ENCODE results near the gene AK5. TPM values are rescaled to one million over a fixed set of nuclear protein-coding genes. Genes with fewer than 3 reads are reported as not detected.
"Not testable (repeated sequence)": the region's sequence is repeated elsewhere in the genome, so short reads cannot be mapped to it uniquely, and the experiment has no call there.

AK5 gene
- total and polyA plus RNA-seq, 4 donors: 0.06 to 3.0 (median 0.15) TPM; not detected in 1

DNA sequence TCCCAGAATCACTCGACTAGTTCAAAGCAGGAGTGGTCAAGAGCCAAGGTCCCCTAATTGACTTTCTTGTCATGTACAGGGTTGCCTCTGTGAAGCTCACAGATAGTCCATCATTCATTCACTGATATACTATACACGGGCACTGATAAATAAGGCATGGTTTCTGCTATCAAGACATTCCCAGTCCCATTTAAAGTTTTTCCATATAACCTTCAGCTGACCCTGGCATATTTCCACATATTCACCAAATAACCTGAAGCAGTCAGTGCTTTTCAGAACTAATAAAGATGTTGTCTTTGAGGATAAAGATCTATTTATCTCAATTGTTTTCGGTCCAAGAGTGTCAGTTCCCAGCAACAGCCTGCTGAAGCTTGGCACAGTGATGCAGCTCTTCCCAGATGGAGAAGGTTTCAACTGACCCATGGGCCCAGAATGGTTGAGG, 227.3 kb downstream of the AK5 start:
- H3K4me1 ChIP-seq (ENCODE audit: control insufficient read depth in 5 of 5, insufficient read depth in 5 of 5, low read length in 5 of 5): peaks cover 0 to 5% (median 2%) of the 10 kb centered on the region in 5 donors
- H3K4me3 ChIP-seq: no peak overlapping the region
- H3K27me3 ChIP-seq (ENCODE audit: control insufficient read depth in 3 of 3, insufficient read depth in 3 of 3, low read length in 2 of 3): no peaks in the 10 kb centered on the region
- H3K9me3 ChIP-seq (ENCODE audit: control insufficient read depth in 4 of 4, insufficient read depth in 3 of 4, low read length in 3 of 4): no peaks in the 10 kb centered on the region
- no peaks in the 10 kb centered on the region for H3K36me3 ChIP-seq (ENCODE audit: control insufficient read depth in 4 of 4, insufficient read depth in 4 of 4, low read length in 4 of 4)
- DNase-seq: no peak
- H3K9ac ChIP-seq (ENCODE audit: insufficient read depth in 1 of 2, low read length in 2 of 2): no peak overlapping the region
- ATAC-seq (ENCODE audit: insufficient read depth, low FRiP score): no peak
- H3K27ac ChIP-seq (ENCODE audit: low read depth in 1 of 2, low read length in 1 of 2): no peak overlapping the region
- 71 to 76% methylated on average over 3 of the region's 3 CpGs for WGBS, 2 donors
- TF ChIP-seq, protein P1, sequence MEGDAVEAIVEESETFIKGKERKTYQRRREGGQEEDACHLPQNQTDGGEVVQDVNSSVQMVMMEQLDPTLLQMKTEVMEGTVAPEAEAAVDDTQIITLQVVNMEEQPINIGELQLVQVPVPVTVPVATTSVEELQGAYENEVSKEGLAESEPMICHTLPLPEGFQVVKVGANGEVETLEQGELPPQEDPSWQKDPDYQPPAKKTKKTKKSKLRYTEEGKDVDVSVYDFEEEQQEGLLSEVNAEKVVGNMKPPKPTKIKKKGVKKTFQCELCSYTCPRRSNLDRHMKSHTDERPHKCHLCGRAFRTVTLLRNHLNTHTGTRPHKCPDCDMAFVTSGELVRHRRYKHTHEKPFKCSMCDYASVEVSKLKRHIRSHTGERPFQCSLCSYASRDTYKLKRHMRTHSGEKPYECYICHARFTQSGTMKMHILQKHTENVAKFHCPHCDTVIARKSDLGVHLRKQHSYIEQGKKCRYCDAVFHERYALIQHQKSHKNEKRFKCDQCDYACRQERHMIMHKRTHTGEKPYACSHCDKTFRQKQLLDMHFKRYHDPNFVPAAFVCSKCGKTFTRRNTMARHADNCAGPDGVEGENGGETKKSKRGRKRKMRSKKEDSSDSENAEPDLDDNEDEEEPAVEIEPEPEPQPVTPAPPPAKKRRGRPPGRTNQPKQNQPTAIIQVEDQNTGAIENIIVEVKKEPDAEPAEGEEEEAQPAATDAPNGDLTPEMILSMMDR (IDR thresholded peaks at IDR 0.05; ENCODE audit: control extremely low read depth, extremely low read depth): no peak

DNA sequence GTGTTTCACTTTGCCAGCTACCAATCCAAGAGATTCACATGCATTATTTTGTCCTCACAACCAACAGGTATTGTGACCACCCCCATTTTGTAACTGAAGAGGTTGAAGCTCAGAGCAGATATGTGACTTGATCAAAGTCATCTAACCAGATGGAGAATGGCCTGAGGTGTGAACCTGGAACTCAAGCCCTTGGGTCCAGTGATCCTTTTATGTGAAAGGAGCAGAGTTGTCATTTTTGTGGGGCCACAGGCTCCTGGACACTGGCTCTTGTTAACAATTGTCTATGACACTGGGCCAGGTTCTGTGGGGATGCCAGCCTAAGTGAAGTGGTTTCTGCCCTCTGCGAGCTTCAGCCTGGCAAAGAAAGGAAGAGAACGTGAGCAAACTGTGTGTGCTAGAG, 228.1 kb downstream of the AK5 start:
- peaks cover 0 to 13% (median 5%) of the 10 kb centered on the region in 5 donors for H3K4me1 ChIP-seq (ENCODE audit: control insufficient read depth in 5 of 5, insufficient read depth in 5 of 5, low read length in 5 of 5)
- H3K9me3 ChIP-seq (ENCODE audit: control insufficient read depth in 4 of 4, insufficient read depth in 3 of 4, low read length in 3 of 4): no peaks in the 10 kb centered on the region
- H3K36me3 ChIP-seq (ENCODE audit: control insufficient read depth in 4 of 4, insufficient read depth in 4 of 4, low read length in 4 of 4): no peaks in the 10 kb centered on the region
- ATAC-seq (ENCODE audit: insufficient read depth, low FRiP score) (no peak), DNase-seq (no peak)
- WGBS, 2 donors: 92 to 94% methylated on average over 2 of the region's 2 CpGs
- TF ChIP-seq, protein P1 (IDR thresholded peaks at IDR 0.05; ENCODE audit: control extremely low read depth, extremely low read depth): no peak
- no peaks in the 10 kb centered on the region for H3K27me3 ChIP-seq (ENCODE audit: control insufficient read depth in 3 of 3, insufficient read depth in 3 of 3, low read length in 2 of 3)
- no peak overlapping the region for H3K9ac ChIP-seq (ENCODE audit: insufficient read depth in 1 of 2, low read length in 2 of 2)
- H3K4me3 ChIP-seq: no peak overlapping the region
- H3K27ac ChIP-seq (ENCODE audit: low read depth in 1 of 2, low read length in 1 of 2): no peak overlapping the region

DNA sequence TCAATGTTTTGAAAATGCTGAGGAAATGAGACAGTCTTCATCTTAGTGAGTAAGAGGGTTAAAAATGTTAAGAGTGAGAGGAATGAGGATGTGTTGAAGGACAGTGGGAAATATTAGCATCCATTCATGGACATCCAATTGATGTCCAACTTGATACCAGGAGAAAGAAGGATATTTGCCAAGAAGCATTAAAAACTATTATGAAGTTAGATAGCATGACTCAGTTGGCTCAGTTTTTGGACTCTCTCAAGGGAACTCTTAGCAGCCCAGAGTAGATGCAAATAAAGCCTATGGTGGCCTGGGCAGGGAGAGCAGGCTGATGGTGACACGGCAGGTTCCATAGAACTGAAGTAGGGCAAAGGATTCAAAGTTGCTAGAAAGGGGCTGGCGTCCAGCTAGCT, 229.6 kb downstream of the AK5 start:
- 87 to 95% methylated on average over 2 of the region's 2 CpGs for WGBS, 2 donors
- Histone ChIP-seq H3K4me1 (ENCODE audit: control insufficient read depth in 5 of 5, insufficient read depth in 5 of 5, low read length in 5 of 5) (peaks cover 0 to 21% (median 5%) of the 10 kb centered on the region in 5 donors), H3K27ac (ENCODE audit: low read depth in 1 of 2, low read length in 1 of 2) (no peak overlapping the region), H3K4me3 (no peak overlapping the region), H3K9ac (ENCODE audit: insufficient read depth in 1 of 2, low read length in 2 of 2) (no peak overlapping the region), H3K36me3 (ENCODE audit: control insufficient read depth in 4 of 4, insufficient read depth in 4 of 4, low read length in 4 of 4) (no peaks in the 10 kb centered on the region), H3K27me3 (ENCODE audit: control insufficient read depth in 3 of 3, insufficient read depth in 3 of 3, low read length in 2 of 3) (no peaks in the 10 kb centered on the region), H3K9me3 (ENCODE audit: control insufficient read depth in 4 of 4, insufficient read depth in 3 of 4, low read length in 3 of 4) (no peaks in the 10 kb centered on the region)
- DNase-seq (no peak), ATAC-seq (ENCODE audit: insufficient read depth, low FRiP score) (no peak)
- TF ChIP-seq, protein P1 (IDR thresholded peaks at IDR 0.05; ENCODE audit: control extremely low read depth, extremely low read depth): no peak

DNA sequence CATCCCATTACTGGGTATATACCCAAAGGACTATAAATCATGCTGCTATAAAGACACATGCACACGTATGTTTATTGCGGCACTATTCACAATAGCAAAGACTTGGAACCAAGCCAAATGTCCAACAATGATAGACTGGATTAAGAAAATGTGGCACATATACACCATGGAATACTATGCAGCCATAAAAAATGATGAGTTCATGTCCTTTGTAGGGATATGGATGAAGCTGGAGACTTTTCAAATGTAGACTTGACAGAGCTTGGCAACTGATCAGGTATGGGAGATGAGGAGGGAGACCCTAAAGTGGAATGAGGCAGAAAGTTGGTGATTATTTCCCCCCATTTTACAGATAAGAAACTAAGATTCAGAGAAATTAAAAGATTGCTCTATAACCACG, 230.8 kb downstream of the AK5 start:
- not testable (repeated sequence) for H3K9me3 ChIP-seq (ENCODE audit: control insufficient read depth in 4 of 4, insufficient read depth in 3 of 4, low read length in 3 of 4); ATAC-seq (ENCODE audit: insufficient read depth, low FRiP score); H3K4me3 ChIP-seq; H3K9ac ChIP-seq (ENCODE audit: insufficient read depth in 1 of 2, low read length in 2 of 2); H3K27ac ChIP-seq (ENCODE audit: low read depth in 1 of 2, low read length in 1 of 2); H3K27me3 ChIP-seq (ENCODE audit: control insufficient read depth in 3 of 3, insufficient read depth in 3 of 3, low read length in 2 of 3); DNase-seq; H3K36me3 ChIP-seq (ENCODE audit: control insufficient read depth in 4 of 4, insufficient read depth in 4 of 4, low read length in 4 of 4)
- H3K4me1 ChIP-seq (ENCODE audit: control insufficient read depth in 5 of 5, insufficient read depth in 5 of 5, low read length in 5 of 5): peaks cover 0 to 21% (median 5%) of the 10 kb centered on the region in 5 donors
- WGBS, 2 donors: 71 to 91% methylated on average over 1 of the region's 3 CpGs

Data from lung (tissue), 12 donors.